ENCODE measurements around the gene NDRG4.

DNA sequence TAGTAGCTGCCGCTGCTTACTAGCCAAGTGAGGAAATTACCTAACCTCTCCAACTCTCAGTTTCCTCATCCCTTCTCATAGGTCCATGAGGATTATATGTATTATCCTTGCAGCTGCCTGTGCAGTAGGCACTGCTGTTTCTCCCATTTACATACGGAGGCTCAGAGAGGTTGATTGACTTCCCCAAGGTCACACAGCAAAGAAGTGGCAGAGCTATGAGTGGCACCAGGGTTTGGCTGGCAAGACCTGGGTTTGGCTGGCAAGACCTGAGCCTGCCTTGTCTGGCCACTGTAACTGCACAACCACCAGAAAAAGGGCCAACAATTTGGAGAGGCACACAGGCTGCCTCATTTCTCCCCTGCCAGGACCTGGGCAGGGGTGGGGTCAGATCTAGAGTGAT, 2.5 kb upstream of the NDRG4 start:
- TF ChIP-seq, protein P1, sequence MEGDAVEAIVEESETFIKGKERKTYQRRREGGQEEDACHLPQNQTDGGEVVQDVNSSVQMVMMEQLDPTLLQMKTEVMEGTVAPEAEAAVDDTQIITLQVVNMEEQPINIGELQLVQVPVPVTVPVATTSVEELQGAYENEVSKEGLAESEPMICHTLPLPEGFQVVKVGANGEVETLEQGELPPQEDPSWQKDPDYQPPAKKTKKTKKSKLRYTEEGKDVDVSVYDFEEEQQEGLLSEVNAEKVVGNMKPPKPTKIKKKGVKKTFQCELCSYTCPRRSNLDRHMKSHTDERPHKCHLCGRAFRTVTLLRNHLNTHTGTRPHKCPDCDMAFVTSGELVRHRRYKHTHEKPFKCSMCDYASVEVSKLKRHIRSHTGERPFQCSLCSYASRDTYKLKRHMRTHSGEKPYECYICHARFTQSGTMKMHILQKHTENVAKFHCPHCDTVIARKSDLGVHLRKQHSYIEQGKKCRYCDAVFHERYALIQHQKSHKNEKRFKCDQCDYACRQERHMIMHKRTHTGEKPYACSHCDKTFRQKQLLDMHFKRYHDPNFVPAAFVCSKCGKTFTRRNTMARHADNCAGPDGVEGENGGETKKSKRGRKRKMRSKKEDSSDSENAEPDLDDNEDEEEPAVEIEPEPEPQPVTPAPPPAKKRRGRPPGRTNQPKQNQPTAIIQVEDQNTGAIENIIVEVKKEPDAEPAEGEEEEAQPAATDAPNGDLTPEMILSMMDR (IDR thresholded peaks at IDR 0.05), result no peak
- no peak for TF ChIP-seq POLR2A (IDR thresholded peaks at IDR 0.05)
